ENCODE results near the gene TLE2. TPM values are rescaled to one million over a fixed set of nuclear protein-coding genes. Genes with fewer than 3 reads are reported as not detected.
"Not testable (repeated sequence)": the region's sequence is repeated elsewhere in the genome, so short reads cannot be mapped to it uniquely, and the experiment has no call there.

TLE2 gene
- total RNA-seq, 1 donor from 2014 or later, result 13.7 TPM

GRCh38 chr19:3015126-3016057 is 13.7 kb downstream of the TLE2 start:
- Mint-ChIP-seq H3K4me3 (ENCODE audit: unreplicated experiment) (no peak overlapping the region), H3K36me3 (ENCODE audit: low read depth) (peaks cover 2% of the 10 kb centered on the region), H3K27ac (ENCODE audit: unreplicated experiment) (no peak overlapping the region), H3K9me3 (ENCODE audit: low read depth) (no peaks in the 10 kb centered on the region), H3K4me1 (ENCODE audit: low read depth) (peaks cover 2% of the 10 kb centered on the region), H3K27me3 (ENCODE audit: low read depth) (peaks cover 3% of the 10 kb centered on the region)
- DNase-seq (ENCODE audit: low spot score), result no peak
- TF ChIP-seq CTCF (IDR thresholded peaks at IDR 0.05), result no peak

- no peak for DNase-seq (ENCODE audit: low spot score)
- Mint-ChIP-seq H3K4me1 (ENCODE audit: low read depth) (no peaks in the 10 kb centered on the region), H3K27me3 (ENCODE audit: low read depth) (no peaks in the 10 kb centered on the region), H3K4me3 (ENCODE audit: unreplicated experiment) (no peak overlapping the region), H3K9me3 (ENCODE audit: low read depth) (no peaks in the 10 kb centered on the region), H3K27ac (ENCODE audit: unreplicated experiment) (no peak overlapping the region), H3K36me3 (ENCODE audit: low read depth) (peaks cover 2% of the 10 kb centered on the region)
- TF ChIP-seq CTCF (IDR thresholded peaks at IDR 0.05), result no peak
Measured at GRCh38 chr19:3014135-3014534, 14.9 kb downstream of the TLE2 start.

DNA sequence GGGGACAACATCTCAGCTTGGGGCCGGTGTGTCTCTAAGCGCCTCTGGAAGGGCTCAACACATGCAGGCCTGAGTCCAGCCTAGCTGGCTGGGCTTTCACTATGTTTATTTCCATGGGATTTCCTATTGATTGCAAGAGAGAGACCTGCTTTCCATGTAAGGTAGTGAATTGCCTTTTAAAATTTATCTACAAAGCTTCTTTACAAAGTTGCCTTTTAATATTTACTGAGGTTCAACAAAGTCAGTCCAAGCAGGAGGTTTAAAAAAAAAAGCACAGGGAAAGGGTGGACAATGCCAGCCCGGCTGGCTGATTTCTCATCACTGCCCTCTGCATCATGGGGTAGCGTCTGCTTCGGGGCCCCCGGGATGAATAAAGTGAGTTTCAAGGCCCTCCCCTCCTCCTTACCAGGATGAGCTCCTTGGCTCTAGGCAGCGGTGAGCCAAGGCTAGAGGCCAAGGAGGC is 15.8 kb downstream of the TLE2 start:
- Mint-ChIP-seq H3K36me3 (ENCODE audit: low read depth) (peaks cover 2% of the 10 kb centered on the region), H3K27ac (ENCODE audit: unreplicated experiment) (no peak overlapping the region), H3K4me3 (ENCODE audit: unreplicated experiment) (no peak overlapping the region), H3K9me3 (ENCODE audit: low read depth) (no peaks in the 10 kb centered on the region), H3K4me1 (ENCODE audit: low read depth) (no peaks in the 10 kb centered on the region), H3K27me3 (ENCODE audit: low read depth) (no peaks in the 10 kb centered on the region)
- no peak for DNase-seq (ENCODE audit: low spot score)
- TF ChIP-seq CTCF (IDR thresholded peaks at IDR 0.05), result no peak

GRCh38 chr19:3012621-3013262 is 16.3 kb downstream of the TLE2 start:
- H3K4me1 Mint-ChIP-seq (ENCODE audit: low read depth), result no peaks in the 10 kb centered on the region
- no peak overlapping the region for H3K4me3 Mint-ChIP-seq (ENCODE audit: unreplicated experiment)
- no peaks in the 10 kb centered on the region for H3K27me3 Mint-ChIP-seq (ENCODE audit: low read depth)
- no peaks in the 10 kb centered on the region for H3K9me3 Mint-ChIP-seq (ENCODE audit: low read depth)
- H3K27ac Mint-ChIP-seq (ENCODE audit: unreplicated experiment), result no peak overlapping the region
- no peak for TF ChIP-seq CTCF (IDR thresholded peaks at IDR 0.05)
- DNase-seq (ENCODE audit: low spot score), result no peak
- peaks cover 2% of the 10 kb centered on the region for H3K36me3 Mint-ChIP-seq (ENCODE audit: low read depth)

DNA sequence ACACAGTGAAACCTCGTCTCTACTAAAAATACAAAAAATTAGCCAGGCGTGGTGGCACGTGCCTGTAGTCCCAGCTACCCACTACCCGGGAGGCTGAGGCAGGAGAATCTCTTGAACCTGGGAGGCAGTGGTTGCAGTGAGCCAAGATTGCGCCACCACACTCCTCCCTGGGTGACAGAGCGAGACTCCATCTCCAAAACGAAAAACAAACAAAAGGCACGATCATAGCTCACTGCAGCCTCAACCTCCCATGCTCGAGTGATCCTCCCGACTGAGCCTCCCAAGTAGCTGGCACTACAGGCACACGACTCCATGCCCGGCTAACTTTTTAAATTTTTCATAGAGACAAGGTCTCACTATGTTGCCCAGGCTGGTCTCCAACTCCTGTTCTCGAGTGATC is 17.0 kb downstream of the TLE2 start:
- not testable (repeated sequence) for H3K4me3 Mint-ChIP-seq (ENCODE audit: unreplicated experiment); H3K36me3 Mint-ChIP-seq (ENCODE audit: low read depth); H3K27me3 Mint-ChIP-seq (ENCODE audit: low read depth); H3K27ac Mint-ChIP-seq (ENCODE audit: unreplicated experiment); H3K9me3 Mint-ChIP-seq (ENCODE audit: low read depth); DNase-seq (ENCODE audit: low spot score); H3K4me1 Mint-ChIP-seq (ENCODE audit: low read depth)

All from chondrocyte (in vitro differentiated cells).